ENCODE measurements around the gene MTM1.

- TF ChIP-seq POLR2A (IDR thresholded peaks at IDR 0.05; ENCODE audit: low read depth, low read length) (no peak), POLR2AphosphoS5 (IDR thresholded peaks at IDR 0.05; ENCODE audit: low read depth, low read length) (no peak)
Measured at GRCh38 chrX:150715184-150715583, 146.8 kb downstream of the MTM1 start.
